ENCODE results near the gene IGFN1.

The IGFN1 gene

DNA sequence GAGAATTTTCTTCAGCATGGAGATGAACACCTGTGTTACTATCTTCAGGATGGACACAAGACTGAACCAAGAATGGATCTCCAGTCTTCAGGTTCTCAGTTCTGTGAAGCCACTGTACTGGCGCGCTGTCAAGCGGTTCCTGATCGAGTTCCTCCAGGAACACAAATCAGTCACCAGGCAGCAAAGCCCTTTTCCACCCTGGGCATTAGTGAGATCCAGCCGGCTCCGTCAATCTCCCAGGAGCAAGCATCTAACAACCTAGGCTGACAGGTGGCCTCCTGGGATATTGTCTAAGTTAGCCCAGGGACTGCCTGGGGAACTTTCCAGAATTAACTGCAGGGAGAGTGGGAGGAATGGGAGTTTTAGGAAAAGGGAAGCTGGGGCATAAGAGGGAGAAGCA is 9.7 kb upstream of the IGFN1 start:
- no peaks in the 10 kb centered on the region for H4K20me1 ChIP-seq (ENCODE audit: insufficient read depth)
- no peaks in the 10 kb centered on the region for H3K36me3 ChIP-seq (ENCODE audit: insufficient read depth)
- H3K4me3 ChIP-seq (IDR thresholded peaks at IDR 0.05; ENCODE audit: insufficient read depth, low read depth, low read length) = no peak overlapping the region
- H2AFZ ChIP-seq (ENCODE audit: low read depth) = no peak overlapping the region
- no peaks in the 10 kb centered on the region for H3K79me2 ChIP-seq (ENCODE audit: insufficient read depth, low read depth)
- H3K4me2 ChIP-seq = no peak overlapping the region
- TF ChIP-seq, protein P1, sequence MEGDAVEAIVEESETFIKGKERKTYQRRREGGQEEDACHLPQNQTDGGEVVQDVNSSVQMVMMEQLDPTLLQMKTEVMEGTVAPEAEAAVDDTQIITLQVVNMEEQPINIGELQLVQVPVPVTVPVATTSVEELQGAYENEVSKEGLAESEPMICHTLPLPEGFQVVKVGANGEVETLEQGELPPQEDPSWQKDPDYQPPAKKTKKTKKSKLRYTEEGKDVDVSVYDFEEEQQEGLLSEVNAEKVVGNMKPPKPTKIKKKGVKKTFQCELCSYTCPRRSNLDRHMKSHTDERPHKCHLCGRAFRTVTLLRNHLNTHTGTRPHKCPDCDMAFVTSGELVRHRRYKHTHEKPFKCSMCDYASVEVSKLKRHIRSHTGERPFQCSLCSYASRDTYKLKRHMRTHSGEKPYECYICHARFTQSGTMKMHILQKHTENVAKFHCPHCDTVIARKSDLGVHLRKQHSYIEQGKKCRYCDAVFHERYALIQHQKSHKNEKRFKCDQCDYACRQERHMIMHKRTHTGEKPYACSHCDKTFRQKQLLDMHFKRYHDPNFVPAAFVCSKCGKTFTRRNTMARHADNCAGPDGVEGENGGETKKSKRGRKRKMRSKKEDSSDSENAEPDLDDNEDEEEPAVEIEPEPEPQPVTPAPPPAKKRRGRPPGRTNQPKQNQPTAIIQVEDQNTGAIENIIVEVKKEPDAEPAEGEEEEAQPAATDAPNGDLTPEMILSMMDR (conservative IDR thresholded peaks at IDR 0.05; ENCODE audit: low read depth, low read length) = no peak
- H3K27ac ChIP-seq = no peak overlapping the region
- no peaks in the 10 kb centered on the region for H3K27me3 ChIP-seq (ENCODE audit: insufficient read depth, low read depth)
- H3K4me1 ChIP-seq (ENCODE audit: low read depth, poor library complexity, severe bottlenecking) = no peaks in the 10 kb centered on the region
- no peak overlapping the region for H3K9ac ChIP-seq

DNA sequence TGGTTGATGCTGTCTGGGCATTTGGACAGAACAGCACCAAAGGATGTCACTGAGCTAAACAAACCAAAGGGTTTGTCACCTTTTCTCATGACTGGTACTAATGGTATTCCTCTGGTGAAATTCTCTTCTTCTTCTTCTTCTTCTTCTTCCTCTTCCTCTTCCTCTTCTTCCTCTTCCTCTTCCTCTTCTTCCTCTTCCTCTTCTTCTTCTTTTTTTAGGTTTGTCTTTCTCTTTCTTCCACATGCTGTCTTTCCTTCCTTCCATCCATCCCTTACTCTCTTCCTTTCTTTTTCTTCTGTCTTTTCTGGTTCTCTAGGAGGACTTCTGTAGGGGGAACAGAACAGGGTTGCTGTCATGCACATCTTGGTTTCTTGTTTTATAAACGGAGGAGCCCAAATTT is 9.3 kb upstream of the IGFN1 start:
- Histone ChIP-seq H3K27ac (no peak overlapping the region), H3K4me2 (no peak overlapping the region), H4K20me1 (ENCODE audit: insufficient read depth) (no peaks in the 10 kb centered on the region), H3K4me1 (ENCODE audit: low read depth, poor library complexity, severe bottlenecking) (no peaks in the 10 kb centered on the region), H3K36me3 (ENCODE audit: insufficient read depth) (no peaks in the 10 kb centered on the region), H3K27me3 (ENCODE audit: insufficient read depth, low read depth) (no peaks in the 10 kb centered on the region), H2AFZ (ENCODE audit: low read depth) (no peak overlapping the region), H3K4me3 (IDR thresholded peaks at IDR 0.05; ENCODE audit: insufficient read depth, low read depth, low read length) (no peak overlapping the region), H3K79me2 (ENCODE audit: insufficient read depth, low read depth) (no peaks in the 10 kb centered on the region), H3K9ac (no peak overlapping the region)
- TF ChIP-seq, protein P1 (conservative IDR thresholded peaks at IDR 0.05; ENCODE audit: low read depth, low read length) = no peak

DNA sequence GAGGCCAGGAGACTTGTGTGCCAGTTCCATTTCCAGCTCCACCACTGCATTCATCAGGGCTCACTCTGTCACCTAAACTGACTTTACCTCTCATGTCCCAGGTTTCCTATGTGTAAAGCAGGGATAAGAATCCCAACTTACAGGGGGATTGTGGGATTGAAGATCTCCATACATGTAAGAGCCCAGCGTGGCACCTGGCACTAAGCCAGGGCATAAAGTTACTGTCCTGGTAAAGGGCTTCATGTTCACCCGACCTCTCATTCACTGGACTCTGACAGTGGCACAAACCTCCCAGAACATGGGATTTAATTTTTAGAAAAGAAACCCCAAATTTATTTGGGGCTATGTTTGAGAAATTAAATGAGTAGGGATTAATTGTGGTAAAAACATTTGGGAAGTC is 8.9 kb upstream of the IGFN1 start:
- H4K20me1 ChIP-seq (ENCODE audit: insufficient read depth) = no peaks in the 10 kb centered on the region
- no peaks in the 10 kb centered on the region for H3K79me2 ChIP-seq (ENCODE audit: insufficient read depth, low read depth)
- H3K27me3 ChIP-seq (ENCODE audit: insufficient read depth, low read depth) = no peaks in the 10 kb centered on the region
- no peak overlapping the region for H2AFZ ChIP-seq (ENCODE audit: low read depth)
- no peaks in the 10 kb centered on the region for H3K36me3 ChIP-seq (ENCODE audit: insufficient read depth)
- TF ChIP-seq, protein P1 (conservative IDR thresholded peaks at IDR 0.05; ENCODE audit: low read depth, low read length) = no peak
- no peak overlapping the region for H3K4me3 ChIP-seq (IDR thresholded peaks at IDR 0.05; ENCODE audit: insufficient read depth, low read depth, low read length)
- H3K4me1 ChIP-seq (ENCODE audit: low read depth, poor library complexity, severe bottlenecking) = no peaks in the 10 kb centered on the region
- H3K9ac ChIP-seq = no peak overlapping the region
- H3K27ac ChIP-seq = no peak overlapping the region
- no peak overlapping the region for H3K4me2 ChIP-seq

DNA sequence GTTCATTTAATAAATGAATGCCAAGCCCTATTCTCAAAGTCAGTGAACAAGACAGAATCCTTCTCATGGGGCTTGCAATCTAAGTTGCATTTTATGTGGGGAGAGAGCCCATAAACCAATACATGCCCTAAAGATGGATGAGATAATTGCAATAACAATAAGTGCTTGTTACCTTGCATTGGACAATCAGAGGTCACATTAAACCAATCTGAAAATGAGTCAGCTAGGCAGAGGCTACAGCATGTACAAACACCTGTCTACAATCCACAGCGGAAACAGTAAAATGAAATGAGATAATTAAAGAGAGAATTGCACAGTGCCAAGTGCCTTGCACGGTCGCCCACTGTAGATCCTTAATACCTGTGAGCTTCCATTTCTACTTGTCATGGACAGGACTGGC is 7.4 kb upstream of the IGFN1 start:
- Histone ChIP-seq H3K27me3 (ENCODE audit: insufficient read depth, low read depth) (no peaks in the 10 kb centered on the region), H3K36me3 (ENCODE audit: insufficient read depth) (no peaks in the 10 kb centered on the region), H3K4me1 (ENCODE audit: low read depth, poor library complexity, severe bottlenecking) (no peaks in the 10 kb centered on the region), H2AFZ (ENCODE audit: low read depth) (no peak overlapping the region), H3K79me2 (ENCODE audit: insufficient read depth, low read depth) (no peaks in the 10 kb centered on the region), H4K20me1 (ENCODE audit: insufficient read depth) (no peaks in the 10 kb centered on the region), H3K27ac (no peak overlapping the region), H3K9ac (no peak overlapping the region), H3K4me2 (no peak overlapping the region), H3K4me3 (IDR thresholded peaks at IDR 0.05; ENCODE audit: insufficient read depth, low read depth, low read length) (no peak overlapping the region)
- TF ChIP-seq, protein P1 (conservative IDR thresholded peaks at IDR 0.05; ENCODE audit: low read depth, low read length) = no peak

DNA sequence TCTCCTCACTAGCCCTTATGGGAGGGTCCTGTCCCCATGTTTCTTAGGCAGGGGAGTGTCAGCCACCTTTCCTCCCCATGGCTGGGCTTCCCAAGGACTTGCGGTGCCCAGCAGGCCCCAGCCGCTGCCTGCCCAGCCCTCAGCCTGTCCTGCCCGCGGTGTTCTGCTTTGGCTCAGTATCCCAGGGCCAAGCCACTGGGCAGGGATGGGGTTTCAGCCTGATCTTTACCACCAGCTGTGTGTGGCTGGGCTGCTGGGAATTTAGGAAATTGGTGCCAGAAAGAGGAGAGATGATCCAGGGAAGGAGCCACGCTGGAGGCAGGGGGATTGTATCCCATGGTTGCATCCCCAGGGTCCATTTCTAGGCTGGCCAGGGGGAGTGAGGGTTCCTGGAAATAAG is 6.9 kb upstream of the IGFN1 start:
- Histone ChIP-seq H4K20me1 (ENCODE audit: insufficient read depth) (no peaks in the 10 kb centered on the region), H3K4me3 (IDR thresholded peaks at IDR 0.05; ENCODE audit: insufficient read depth, low read depth, low read length) (no peak overlapping the region), H3K27me3 (ENCODE audit: insufficient read depth, low read depth) (no peaks in the 10 kb centered on the region), H3K27ac (no peak overlapping the region), H3K4me2 (no peak overlapping the region), H3K79me2 (ENCODE audit: insufficient read depth, low read depth) (no peaks in the 10 kb centered on the region), H2AFZ (ENCODE audit: low read depth) (no peak overlapping the region), H3K9ac (no peak overlapping the region), H3K4me1 (ENCODE audit: low read depth, poor library complexity, severe bottlenecking) (no peaks in the 10 kb centered on the region), H3K36me3 (ENCODE audit: insufficient read depth) (no peaks in the 10 kb centered on the region)
- TF ChIP-seq, protein P1 (conservative IDR thresholded peaks at IDR 0.05; ENCODE audit: low read depth, low read length) = no peak
